K562 (cell line): ENCODE measurements around the gene BLM. TPM values are rescaled to one million over a fixed set of nuclear protein-coding genes. Genes with fewer than 3 reads are reported as not detected.
A peak's percentile ranks its signal among the peaks of the same experiment; 100 is the strongest.

Experiments
- ATAC-seq: fragments of 200-7000 bp; cut with Tn5 transposase; 3 replicates; pipeline ENCODE4 v1.9.1; 2020; ENCODE audit warnings: moderate library complexity
- BruUV-seq: library from RNA; stranded (reverse); fragments of 400-500 nt; replicated peaks from 2 replicates; lab custom pipeline; 2021; lab: Mats Ljungman, UMichigan
- CTCF ChIA-PET: fragments of 300-600 bp; formaldehyde crosslinking; extraction: SDS; loops from one replicate; lab custom pipeline; 2021; ENCODE audit warnings: low intra/inter-chr PET ratio; lab: Yijun Ruan, JAX
- POLR2A ChIA-PET: fragments of 300-600, 350-650 bp; sonication (Branson Sonifier 250); formaldehyde crosslinking; extraction: SDS; loops from one replicate; lab custom pipeline; 2021; ENCODE audit warnings: antibody characterized with exemption, inconsistent platforms; lab: Yijun Ruan, JAX
- DNase-seq, 4 experiments: peaks; one replicate each; pipeline versions ENCODE4 v3.0.0 to v3.0.0-alpha.2; 2011 to 2018; ENCODE audit warnings: low spot score in 3 of 4, mixed read lengths in 3 of 4; ENCODE audit errors: extremely low read depth in 1 of 4
- FAIRE-seq: peaks from 2 replicates; lab custom pipeline; 2011; peaks lifted over from hg19 to GRCh38; lab: Jason Lieb, UNC
- H2AFZ ChIP-seq: 2 replicates; pipeline ENCODE4 v1.6.0; 2011; ENCODE audit warnings: low read depth, low read length, control low read depth, inconsistent platforms
- H3K27ac ChIP-seq: fragments of 200-600 bp; 3 replicates; pipeline ENCODE4 v1.8.0; 2011; ENCODE audit warnings: low read depth, mild to moderate bottlenecking, control low read depth, inconsistent platforms, low read length, moderate library complexity, mixed read lengths; ENCODE audit errors: extremely low read depth
- H3K27me3 ChIP-seq, 2 experiments: fragments of 300-600 bp in 1 of 2; 2 replicates in 1 of 2; 3 replicates in 1 of 2; pipeline versions ENCODE4 v1.6.0 to v1.8.0; 2011; ENCODE audit warnings: inconsistent platforms in 2 of 2, low read length in 2 of 2, mild to moderate bottlenecking in 1 of 2, mixed read lengths in 1 of 2, moderate library complexity in 1 of 2; ENCODE audit not compliant: control insufficient read depth in 2 of 2, insufficient read depth in 2 of 2
- H3K36me3 ChIP-seq: fragments of 300-600 bp; 3 replicates; pipeline ENCODE4 v1.8.0; 2011; ENCODE audit warnings: mild to moderate bottlenecking, low read length, inconsistent platforms; ENCODE audit not compliant: control insufficient read depth, insufficient read depth
- H3K4me1 ChIP-seq, 2 experiments: fragments of 200-600 bp in 1 of 2; replicated peaks in 1 of 2; 2 replicates in 1 of 2; 3 replicates in 1 of 2; pipeline versions ENCODE4 v1.5.1 to v1.8.0; 2011; ENCODE audit warnings: inconsistent platforms in 2 of 2, low read length in 2 of 2, mild to moderate bottlenecking in 1 of 2, mixed read lengths in 1 of 2, moderate library complexity in 1 of 2; ENCODE audit not compliant: control insufficient read depth in 2 of 2, insufficient read depth in 2 of 2
- H3K4me2 ChIP-seq: 2 replicates; pipeline ENCODE4 v1.6.1; 2011; ENCODE audit warnings: low read length, control low read depth, inconsistent platforms, mixed read lengths; ENCODE audit not compliant: insufficient read depth
- H3K4me3 ChIP-seq: fragments of 200-600 bp; sonication (generic), shearing (Covaris generic); 2 replicates; pipeline ENCODE4 v1.5.1; 2016; ENCODE audit warnings: control low read depth, inconsistent platforms
- H3K79me2 ChIP-seq: fragments of 200-600 bp; 3 replicates; pipeline ENCODE4 v1.8.0; 2011; ENCODE audit warnings: low read length, inconsistent platforms; ENCODE audit not compliant: control insufficient read depth, insufficient read depth
- H3K9ac ChIP-seq, 2 experiments: 2 replicates each; pipeline versions ENCODE4 v1.6.0 to v1.6.1; 2011; ENCODE audit warnings: low read depth in 2 of 2, low read length in 2 of 2, control low read depth in 1 of 2, inconsistent platforms in 1 of 2, mild to moderate bottlenecking in 1 of 2, mixed read lengths in 1 of 2; ENCODE audit not compliant: insufficient read depth in 1 of 2
- H3K9me1 ChIP-seq: one replicate; pipeline ENCODE4 v1.6.0; 2011; ENCODE audit warnings: inconsistent platforms, mild to moderate bottlenecking, low read length, moderate library complexity; ENCODE audit not compliant: control insufficient read depth, insufficient read depth
- H3K9me3 ChIP-seq: replicated peaks from 2 replicates; pipeline ENCODE4 v1.5.1; 2011; ENCODE audit warnings: low read depth, low read length, inconsistent platforms; ENCODE audit not compliant: control insufficient read depth, insufficient read depth
- H4K20me1 ChIP-seq: replicated peaks from 2 replicates; pipeline ENCODE4 v1.6.1; 2011; ENCODE audit warnings: low read length, inconsistent platforms, mixed read lengths; ENCODE audit not compliant: control insufficient read depth, insufficient read depth
- CBFA2T2 ChIP-seq: fragments of 450-650 bp; conservative IDR thresholded peaks from 2 replicates; pipeline ENCODE4 v1.6.1; 2017; ENCODE audit warnings: mild to moderate bottlenecking
- CBFA2T3 ChIP-seq: fragments of 450-650 bp; IDR thresholded peaks from 2 replicates; pipeline ENCODE4 v1.6.1; 2017
- ZNF76 ChIP-seq: fragments of 250-450 bp; sonication (Bioruptor Pico); IDR thresholded peaks from 2 replicates; pipeline ENCODE4 v1.4.0; 2020; ENCODE audit warnings: mild to moderate bottlenecking, moderate library complexity, borderline replicate concordance
- WGBS: fragments of 100-300 bp; shearing (Covaris generic); methylation state at CpG from one replicate; pipeline ENCODE4 v1.1.6; 2016; ENCODE audit warnings: low coverage, mixed read lengths; ENCODE audit not compliant: insufficient coverage; ENCODE audit errors: missing lambda C conversion rate; 5-methylcytosine and 5-hydroxymethylcytosine counted together
- in situ Hi-C: fragments of 300-500 bp; cut with MboI; formaldehyde crosslinking; loops from 4 replicates; pipeline ENCODE4 v1.15.0; 2018; ENCODE audit warnings: inconsistent platforms, mixed read lengths
- intact Hi-C: fragments of 100-400 bp; cut with micrococcal nuclease; formaldehyde crosslinking; loops from 2 replicates; pipeline ENCODE4 v1.14.2; 2022
- polyA plus RNA-seq, 8 experiments: library from polyadenylated mRNA; depleted of rRNA in 4 of 8; stranded (reverse) in 5 of 8; unstranded in 3 of 8; fragments of >200 nt; fragmentation: Nextera tagmentation in 2 of 8; fragmentation: Illumina TruSeq in 1 of 8; extraction: Ambion mirVana in 2 of 8; extraction: Trizol in 1 of 8; gene quantifications; 2 replicates each; pipeline versions ENCODE4 v1.2.1 to v1.2.3, GENCODE V29; 2011 to 2014; ENCODE audit warnings: inconsistent platforms in 1 of 8, missing spikeins in 1 of 8
- total RNA-seq, 7 experiments: library from RNA; depleted of rRNA in 6 of 7; stranded (reverse); fragments of >200 nt in 6 of 7; fragmentation: Illumina TruSeq in 2 of 7; extraction: Trizol in 2 of 7; gene quantifications; 2 replicates each; pipeline versions ENCODE4 v1.2.1 to v1.2.3, GENCODE V29; 2011 to 2021; ENCODE audit warnings: low replicate concordance in 1 of 7
- TF ChIP-seq, protein P1 (sequence below): fragments of 200-800 bp; sonication (Bioruptor generic); IDR thresholded peaks from 2 replicates; pipeline ENCODE4 v1.6.1; 2017; ENCODE audit warnings: missing genetic modification characterization, missing compliant biosample characterization
- TF ChIP-seq, protein P2 (sequence below): sonication (generic); formaldehyde crosslinking; IDR thresholded peaks from 2 replicates; pipeline ENCODE4 v1.8.1; 2023; ENCODE audit warnings: mild to moderate bottlenecking, missing genetic modification reagents
- TF ChIP-seq, protein P3 (sequence below): fragments of 450-650 bp; IDR thresholded peaks from 2 replicates; pipeline ENCODE4 v1.6.1; 2016; ENCODE audit warnings: low read depth

The BLM gene
- total and polyA plus RNA-seq, 9 of the 15 experiments (the other 6 are each of a cell fraction or from before 2014, with no cell fraction given) = 21.0 to 56.0 (median 43.9) TPM

DNA sequence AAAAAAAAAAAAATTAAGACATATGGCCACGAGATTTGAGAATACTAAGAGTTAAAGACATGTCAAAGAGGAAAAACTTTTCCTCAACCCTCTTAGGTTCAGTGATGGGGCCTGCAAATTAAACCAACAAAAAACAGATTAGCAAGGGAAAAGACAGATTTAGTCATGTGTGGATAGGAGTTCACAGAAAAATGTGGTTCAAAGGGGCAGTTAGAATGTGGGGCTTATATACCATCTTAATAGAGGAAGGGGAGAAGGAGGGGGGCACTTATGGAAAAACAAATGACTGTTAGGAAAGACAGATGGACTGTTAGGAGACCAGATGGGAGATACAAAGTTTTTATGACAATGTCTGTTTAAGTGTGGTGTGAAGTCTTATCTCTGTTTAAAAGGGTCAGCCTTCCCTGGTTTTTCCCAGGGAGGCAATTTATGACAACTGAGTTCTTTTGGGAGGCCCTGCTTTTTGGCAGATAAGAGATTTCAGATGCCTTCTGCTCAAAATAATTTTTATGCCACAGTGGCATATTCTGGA, 82.6 kb downstream of the BLM start:
- TF ChIP-seq, protein P1, sequence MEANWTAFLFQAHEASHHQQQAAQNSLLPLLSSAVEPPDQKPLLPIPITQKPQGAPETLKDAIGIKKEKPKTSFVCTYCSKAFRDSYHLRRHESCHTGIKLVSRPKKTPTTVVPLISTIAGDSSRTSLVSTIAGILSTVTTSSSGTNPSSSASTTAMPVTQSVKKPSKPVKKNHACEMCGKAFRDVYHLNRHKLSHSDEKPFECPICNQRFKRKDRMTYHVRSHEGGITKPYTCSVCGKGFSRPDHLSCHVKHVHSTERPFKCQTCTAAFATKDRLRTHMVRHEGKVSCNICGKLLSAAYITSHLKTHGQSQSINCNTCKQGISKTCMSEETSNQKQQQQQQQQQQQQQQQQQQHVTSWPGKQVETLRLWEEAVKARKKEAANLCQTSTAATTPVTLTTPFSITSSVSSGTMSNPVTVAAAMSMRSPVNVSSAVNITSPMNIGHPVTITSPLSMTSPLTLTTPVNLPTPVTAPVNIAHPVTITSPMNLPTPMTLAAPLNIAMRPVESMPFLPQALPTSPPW (CRISPR knock-in tag) = peak; percentile 42; the same call in 1 of the 2 replicates
- TF ChIP-seq, protein P2, sequence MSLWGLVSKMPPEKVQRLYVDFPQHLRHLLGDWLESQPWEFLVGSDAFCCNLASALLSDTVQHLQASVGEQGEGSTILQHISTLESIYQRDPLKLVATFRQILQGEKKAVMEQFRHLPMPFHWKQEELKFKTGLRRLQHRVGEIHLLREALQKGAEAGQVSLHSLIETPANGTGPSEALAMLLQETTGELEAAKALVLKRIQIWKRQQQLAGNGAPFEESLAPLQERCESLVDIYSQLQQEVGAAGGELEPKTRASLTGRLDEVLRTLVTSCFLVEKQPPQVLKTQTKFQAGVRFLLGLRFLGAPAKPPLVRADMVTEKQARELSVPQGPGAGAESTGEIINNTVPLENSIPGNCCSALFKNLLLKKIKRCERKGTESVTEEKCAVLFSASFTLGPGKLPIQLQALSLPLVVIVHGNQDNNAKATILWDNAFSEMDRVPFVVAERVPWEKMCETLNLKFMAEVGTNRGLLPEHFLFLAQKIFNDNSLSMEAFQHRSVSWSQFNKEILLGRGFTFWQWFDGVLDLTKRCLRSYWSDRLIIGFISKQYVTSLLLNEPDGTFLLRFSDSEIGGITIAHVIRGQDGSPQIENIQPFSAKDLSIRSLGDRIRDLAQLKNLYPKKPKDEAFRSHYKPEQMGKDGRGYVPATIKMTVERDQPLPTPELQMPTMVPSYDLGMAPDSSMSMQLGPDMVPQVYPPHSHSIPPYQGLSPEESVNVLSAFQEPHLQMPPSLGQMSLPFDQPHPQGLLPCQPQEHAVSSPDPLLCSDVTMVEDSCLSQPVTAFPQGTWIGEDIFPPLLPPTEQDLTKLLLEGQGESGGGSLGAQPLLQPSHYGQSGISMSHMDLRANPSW = no peak
- TF ChIP-seq ZNF76 (CRISPR knock-in tag) = no peak
- peak; percentile 32; the same call in 1 of the 2 replicates for TF ChIP-seq CBFA2T3
- TF ChIP-seq CBFA2T2 = 0 out of 2 replicates have a peak, but pooled peaks have one; percentile 4
- TF ChIP-seq, protein P3, sequence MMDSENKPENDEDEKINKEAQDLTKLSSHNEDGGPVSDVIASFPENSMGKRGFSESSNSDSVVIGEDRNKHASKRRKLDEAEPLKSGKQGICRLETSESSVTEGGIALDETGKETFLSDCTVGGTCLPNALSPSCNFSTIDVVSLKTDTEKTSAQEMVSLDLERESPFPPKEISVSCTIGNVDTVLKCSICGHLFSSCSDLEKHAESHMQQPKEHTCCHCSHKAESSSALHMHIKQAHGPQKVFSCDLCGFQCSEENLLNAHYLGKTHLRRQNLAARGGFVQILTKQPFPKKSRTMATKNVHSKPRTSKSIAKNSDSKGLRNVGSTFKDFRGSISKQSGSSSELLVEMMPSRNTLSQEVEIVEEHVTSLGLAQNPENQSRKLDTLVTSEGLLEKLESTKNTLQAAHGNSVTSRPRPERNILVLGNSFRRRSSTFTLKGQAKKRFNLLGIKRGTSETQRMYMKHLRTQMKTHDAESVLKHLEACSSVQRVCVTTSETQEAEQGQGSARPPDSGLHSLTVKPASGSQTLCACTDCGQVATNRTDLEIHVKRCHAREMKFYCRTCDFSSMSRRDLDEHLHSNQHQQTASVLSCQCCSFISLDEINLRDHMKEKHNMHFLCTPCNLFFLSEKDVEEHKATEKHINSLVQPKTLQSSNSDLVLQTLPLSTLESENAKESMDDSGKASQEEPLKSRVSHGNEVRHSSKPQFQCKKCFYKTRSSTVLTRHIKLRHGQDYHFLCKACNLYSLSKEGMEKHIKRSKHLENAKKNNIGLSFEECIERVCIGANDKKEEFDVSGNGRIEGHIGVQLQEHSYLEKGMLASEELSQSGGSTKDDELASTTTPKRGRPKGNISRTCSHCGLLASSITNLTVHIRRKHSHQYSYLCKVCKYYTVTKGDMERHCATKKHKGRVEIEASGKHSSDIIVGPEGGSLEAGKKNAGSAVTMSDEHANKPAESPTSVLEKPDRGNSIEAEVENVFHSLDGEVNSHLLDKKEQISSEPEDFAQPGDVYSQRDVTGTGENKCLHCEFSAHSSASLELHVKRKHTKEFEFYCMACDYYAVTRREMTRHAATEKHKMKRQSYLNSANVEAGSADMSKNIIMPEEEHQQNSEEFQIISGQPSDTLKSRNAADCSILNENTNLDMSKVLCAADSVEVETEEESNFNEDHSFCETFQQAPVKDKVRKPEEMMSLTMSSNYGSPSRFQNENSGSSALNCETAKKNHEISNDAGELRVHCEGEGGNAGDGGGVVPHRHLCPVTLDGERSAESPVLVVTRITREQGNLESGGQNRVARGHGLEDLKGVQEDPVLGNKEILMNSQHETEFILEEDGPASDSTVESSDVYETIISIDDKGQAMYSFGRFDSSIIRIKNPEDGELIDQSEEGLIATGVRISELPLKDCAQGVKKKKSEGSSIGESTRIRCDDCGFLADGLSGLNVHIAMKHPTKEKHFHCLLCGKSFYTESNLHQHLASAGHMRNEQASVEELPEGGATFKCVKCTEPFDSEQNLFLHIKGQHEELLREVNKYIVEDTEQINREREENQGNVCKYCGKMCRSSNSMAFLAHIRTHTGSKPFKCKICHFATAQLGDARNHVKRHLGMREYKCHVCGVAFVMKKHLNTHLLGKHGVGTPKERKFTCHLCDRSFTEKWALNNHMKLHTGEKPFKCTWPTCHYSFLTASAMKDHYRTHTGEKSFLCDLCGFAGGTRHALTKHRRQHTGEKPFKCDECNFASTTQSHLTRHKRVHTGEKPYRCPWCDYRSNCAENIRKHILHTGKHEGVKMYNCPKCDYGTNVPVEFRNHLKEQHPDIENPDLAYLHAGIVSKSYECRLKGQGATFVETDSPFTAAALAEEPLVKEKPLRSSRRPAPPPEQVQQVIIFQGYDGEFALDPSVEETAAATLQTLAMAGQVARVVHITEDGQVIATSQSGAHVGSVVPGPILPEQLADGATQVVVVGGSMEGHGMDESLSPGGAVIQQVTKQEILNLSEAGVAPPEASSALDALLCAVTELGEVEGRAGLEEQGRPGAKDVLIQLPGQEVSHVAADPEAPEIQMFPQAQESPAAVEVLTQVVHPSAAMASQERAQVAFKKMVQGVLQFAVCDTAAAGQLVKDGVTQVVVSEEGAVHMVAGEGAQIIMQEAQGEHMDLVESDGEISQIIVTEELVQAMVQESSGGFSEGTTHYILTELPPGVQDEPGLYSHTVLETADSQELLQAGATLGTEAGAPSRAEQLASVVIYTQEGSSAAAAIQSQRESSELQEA = no peak
- Histone ChIP-seq H3K4me1 (no peaks in the 10 kb centered on the region; a peak in 2 of 5 replicates), H2AFZ (no peak overlapping the region), H3K79me2 (no peaks in the 10 kb centered on the region), H3K4me3 (no peak overlapping the region), H3K9me3 (no peaks in the 10 kb centered on the region), H3K9ac (no peak overlapping the region), H3K9me1 (no peaks in the 10 kb centered on the region), H3K36me3 (peaks cover 74% of the 10 kb centered on the region), H4K20me1 (no peaks in the 10 kb centered on the region), H3K27me3 (no peaks in the 10 kb centered on the region), H3K4me2 (no peak overlapping the region), H3K27ac (no peak overlapping the region)
- POLR2A ChIA-PET = interaction anchor here (0.6 to 1.0 kb wide), 2 partner anchors 17 to 21 kb away, joined by 3 to 4 read pairs; no protein-coding TSS in a partner anchor
- intact Hi-C loops = no loop called here
- no peak for ATAC-seq
- no peak for FAIRE-seq
- 89% methylated on average over 1 of the region's 1 CpG for WGBS
- CTCF ChIA-PET = no interaction called here
- no TSS peak for BruUV-seq
- DNase-seq = no peak
- in situ Hi-C loops = no loop called here
